KOPT-K1 (cell line): ENCODE measurements around the gene TFPT.

Experiments used
- H3K27ac ChIP-seq: fragments of 200-600 bp; sonication (generic); 2 replicates; pipeline ENCODE4 v1.5.1; 2016; ENCODE audit warnings: antibody characterized with exemption, mild to moderate bottlenecking, low read depth, low read length; ENCODE audit not compliant: poor library complexity, severe bottlenecking
- H3K36me3 ChIP-seq: fragments of 200-600 bp; sonication (generic); 2 replicates; pipeline ENCODE4 v1.5.1; 2017; ENCODE audit warnings: antibody characterized with exemption, mild to moderate bottlenecking, low read length, moderate library complexity; ENCODE audit not compliant: insufficient read depth
- H3K9me3 ChIP-seq: fragments of 200-600 bp; sonication (generic); 2 replicates; pipeline ENCODE4 v1.5.1; 2017; ENCODE audit warnings: antibody characterized with exemption, low read length, mild to moderate bottlenecking; ENCODE audit not compliant: insufficient read depth, poor library complexity, severe bottlenecking

TFPT gene

DNA sequence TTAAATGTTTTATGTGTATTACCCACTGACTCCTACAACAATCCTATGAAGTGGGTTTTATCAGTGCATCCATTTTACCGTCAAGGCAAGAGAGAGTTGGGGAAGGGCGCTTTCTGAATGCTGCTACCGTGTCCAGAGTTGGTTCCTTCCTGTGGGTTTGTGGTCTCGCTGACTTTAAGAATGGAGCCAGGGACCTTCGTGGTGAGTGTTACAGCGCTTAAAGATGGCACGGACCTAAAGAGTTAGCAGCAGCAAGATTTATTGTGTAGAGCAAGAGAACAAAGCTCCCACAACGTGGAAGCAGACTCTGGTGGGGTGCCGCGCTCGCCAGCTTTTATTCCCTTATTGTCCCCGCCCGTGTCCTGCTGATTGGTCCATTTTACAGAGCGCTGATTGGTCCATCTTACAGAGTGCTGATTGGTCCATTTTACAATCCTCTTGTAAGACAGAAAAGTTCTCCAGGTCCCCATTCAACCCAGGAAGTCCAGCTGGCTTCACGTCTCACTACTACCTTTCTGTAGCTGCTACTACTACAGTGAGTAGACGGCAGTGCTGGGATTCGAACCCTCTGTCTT, 20.9 kb downstream of the TFPT start:
- no peaks in the 10 kb centered on the region for H3K36me3 ChIP-seq
- H3K27ac ChIP-seq: no peak overlapping the region
- peaks cover 11% of the 10 kb centered on the region for H3K9me3 ChIP-seq

- H3K36me3 ChIP-seq: no peaks in the 10 kb centered on the region
- no peak overlapping the region for H3K27ac ChIP-seq
- H3K9me3 ChIP-seq: peaks cover 9% of the 10 kb centered on the region
Measured at GRCh38 chr19:54084410-54084809, 31.0 kb downstream of the TFPT start.

GRCh38 chr19:54081032-54081431, 34.4 kb downstream of the TFPT start, which contains the start of gene TARM1:
Gene TARM1, minus strand, starts transcription at chr19:54081365. Its CDS starts 25 bp downstream, at chr19:54081340.
- Histone ChIP-seq H3K36me3 (no peaks in the 10 kb centered on the region), H3K9me3 (peaks cover 9% of the 10 kb centered on the region), H3K27ac (no peak within 1 kb of the TSS)

DNA sequence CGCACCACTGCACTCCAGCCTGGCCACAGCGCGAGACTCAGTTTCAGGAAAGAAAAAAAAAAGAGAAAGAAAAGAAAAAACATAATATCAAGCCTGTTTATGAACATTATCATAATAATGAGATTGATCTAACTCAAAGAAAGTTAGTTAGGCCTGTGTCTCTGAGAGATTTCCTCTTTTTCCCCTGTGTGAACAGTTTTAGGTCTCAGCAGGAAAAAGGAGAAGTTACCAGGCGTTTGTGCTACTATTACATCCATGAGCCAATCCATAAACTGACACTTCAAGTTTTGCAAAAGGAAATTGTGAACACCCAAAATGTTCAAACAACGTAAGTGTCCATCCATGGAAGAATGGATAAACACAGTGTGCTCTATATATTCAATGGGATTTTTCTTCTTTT, 38.1 kb downstream of the TFPT start:
- H3K9me3 ChIP-seq: peaks cover 9% of the 10 kb centered on the region
- H3K27ac ChIP-seq: no peak overlapping the region
- H3K36me3 ChIP-seq: no peaks in the 10 kb centered on the region

GRCh38 chr19:54074851-54075250, 40.6 kb downstream of the TFPT start:
- H3K27ac ChIP-seq: no peak overlapping the region
- H3K9me3 ChIP-seq: no peaks in the 10 kb centered on the region
- H3K36me3 ChIP-seq: no peaks in the 10 kb centered on the region

GRCh38 chr19:54073829-54074228, 41.6 kb downstream of the TFPT start:
- no peaks in the 10 kb centered on the region for H3K9me3 ChIP-seq
- no peaks in the 10 kb centered on the region for H3K36me3 ChIP-seq
- no peak overlapping the region for H3K27ac ChIP-seq

DNA sequence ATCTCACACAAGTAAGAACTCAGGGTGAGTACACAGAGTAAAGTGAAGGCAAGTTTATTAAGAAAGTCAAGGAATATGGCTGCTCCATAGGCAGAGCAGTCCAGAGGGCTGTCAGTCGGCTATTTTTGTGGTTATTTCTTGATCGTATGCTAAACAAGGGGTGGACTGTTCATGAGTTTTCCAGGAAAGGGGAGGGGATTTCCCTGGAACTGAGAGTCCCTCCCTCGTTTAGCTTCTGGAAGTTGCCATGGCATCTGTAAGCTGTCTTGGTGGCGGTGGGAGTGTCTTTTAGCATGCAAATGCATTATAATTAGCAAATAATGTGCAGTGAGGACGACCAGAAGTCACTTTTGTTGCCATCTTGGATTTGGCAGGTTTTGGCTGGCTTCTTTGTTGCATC, 46.0 kb downstream of the TFPT start:
- Histone ChIP-seq H3K9me3 (no peaks in the 10 kb centered on the region), H3K36me3 (no peaks in the 10 kb centered on the region), H3K27ac (no peak overlapping the region)

GRCh38 chr19:54063350-54064116, 51.9 kb downstream of the TFPT start, which contains the start of gene VSTM1:
Gene VSTM1, minus strand, starts transcription at chr19:54063897. Its CDS starts 120 bp downstream, at chr19:54063777.
- Histone ChIP-seq H3K9me3 (no peaks in the 10 kb centered on the region), H3K27ac (no peak within 1 kb of the TSS), H3K36me3 (no peaks in the 10 kb centered on the region)

DNA sequence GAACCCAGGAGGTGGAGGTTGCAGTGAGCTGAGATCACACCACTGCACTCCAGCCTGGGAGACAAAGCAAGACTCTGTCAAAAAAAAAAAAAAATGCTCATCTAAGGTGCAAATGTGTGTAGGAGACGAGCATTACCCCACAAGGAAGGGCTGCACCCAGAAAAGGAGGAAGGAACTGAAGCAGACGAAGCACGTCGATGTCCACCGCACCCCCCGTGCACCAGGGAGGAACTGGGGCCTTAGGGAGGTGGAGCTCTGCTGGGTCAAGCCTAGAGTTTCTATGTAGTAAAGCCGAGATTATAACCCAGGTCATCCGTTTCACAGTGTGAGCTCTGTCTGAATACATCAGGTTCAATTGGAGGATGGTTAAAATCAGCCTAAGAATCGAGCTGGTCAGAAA, 52.8 kb downstream of the TFPT start:
- Histone ChIP-seq H3K27ac (no peak overlapping the region), H3K9me3 (no peaks in the 10 kb centered on the region), H3K36me3 (no peaks in the 10 kb centered on the region)
